Measurements from ENCODE around the gene DHRS2.
"Not testable (repeated sequence)": the region's sequence is repeated elsewhere in the genome, so short reads cannot be mapped to it uniquely, and the experiment has no call there.

Gene DHRS2

DNA sequence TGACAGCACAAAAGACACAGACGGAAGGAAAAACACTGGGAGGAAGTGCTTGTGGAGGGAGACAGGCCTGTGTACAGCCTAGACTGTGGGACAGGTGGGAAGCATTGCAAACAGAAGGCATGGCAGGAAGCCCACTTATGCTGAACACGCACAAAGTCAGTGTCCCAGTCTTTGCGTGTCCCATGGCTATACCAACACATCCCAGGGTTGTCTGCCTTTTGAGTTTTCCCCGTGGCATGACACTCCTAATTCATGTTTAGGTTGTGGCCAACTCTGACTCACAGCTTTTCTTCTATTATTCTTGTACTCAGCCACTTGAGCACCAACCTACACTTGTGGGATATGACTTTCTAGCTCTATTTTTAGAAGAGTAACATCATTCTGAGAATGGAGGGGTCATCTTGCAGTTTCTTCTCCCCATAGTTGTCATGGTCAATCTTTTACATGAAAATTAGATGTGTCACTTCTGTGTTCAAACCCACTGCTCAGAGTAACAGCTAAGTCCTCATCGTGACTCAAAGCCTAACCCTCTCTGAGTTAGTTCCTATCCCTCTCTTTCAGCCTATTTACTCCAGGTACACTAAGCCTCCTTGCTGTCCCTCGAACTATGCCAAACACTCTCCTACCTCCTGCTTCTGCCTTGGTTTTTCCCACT is 30.1 kb upstream of the DHRS2 start:
- DNase-seq (ENCODE audit: low read depth) = no peak

DNA sequence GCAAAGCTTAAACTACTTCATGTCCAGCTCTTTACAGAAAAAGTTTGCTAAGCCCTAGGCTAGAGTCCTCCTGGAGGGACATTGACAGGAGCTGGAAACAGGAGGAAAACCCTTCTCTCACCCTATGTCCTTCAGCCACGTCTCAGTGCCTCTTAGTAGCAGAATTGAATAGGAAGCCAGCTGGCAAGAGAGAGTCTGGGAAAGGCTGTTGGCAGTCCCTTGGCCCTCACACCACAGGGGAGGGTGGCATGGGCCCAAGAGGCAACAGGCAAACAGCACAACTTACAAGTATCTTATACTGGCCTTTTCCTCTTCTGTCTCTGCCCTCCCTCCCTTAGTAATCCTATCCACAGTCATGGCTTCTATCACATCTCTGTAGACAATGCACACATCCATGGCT is 27.7 kb upstream of the DHRS2 start:
- TF ChIP-seq, protein P1, sequence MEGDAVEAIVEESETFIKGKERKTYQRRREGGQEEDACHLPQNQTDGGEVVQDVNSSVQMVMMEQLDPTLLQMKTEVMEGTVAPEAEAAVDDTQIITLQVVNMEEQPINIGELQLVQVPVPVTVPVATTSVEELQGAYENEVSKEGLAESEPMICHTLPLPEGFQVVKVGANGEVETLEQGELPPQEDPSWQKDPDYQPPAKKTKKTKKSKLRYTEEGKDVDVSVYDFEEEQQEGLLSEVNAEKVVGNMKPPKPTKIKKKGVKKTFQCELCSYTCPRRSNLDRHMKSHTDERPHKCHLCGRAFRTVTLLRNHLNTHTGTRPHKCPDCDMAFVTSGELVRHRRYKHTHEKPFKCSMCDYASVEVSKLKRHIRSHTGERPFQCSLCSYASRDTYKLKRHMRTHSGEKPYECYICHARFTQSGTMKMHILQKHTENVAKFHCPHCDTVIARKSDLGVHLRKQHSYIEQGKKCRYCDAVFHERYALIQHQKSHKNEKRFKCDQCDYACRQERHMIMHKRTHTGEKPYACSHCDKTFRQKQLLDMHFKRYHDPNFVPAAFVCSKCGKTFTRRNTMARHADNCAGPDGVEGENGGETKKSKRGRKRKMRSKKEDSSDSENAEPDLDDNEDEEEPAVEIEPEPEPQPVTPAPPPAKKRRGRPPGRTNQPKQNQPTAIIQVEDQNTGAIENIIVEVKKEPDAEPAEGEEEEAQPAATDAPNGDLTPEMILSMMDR (conservative IDR thresholded peaks at IDR 0.05; ENCODE audit: low read depth, low read length) = no peak
- H3K4me3 ChIP-seq (ENCODE audit: low read length) = no peak overlapping the region
- DNase-seq (ENCODE audit: low read depth) = no peak

More for the DNA sequence above, 30.1 kb upstream of the DHRS2 start:
- H3K4me3 ChIP-seq (ENCODE audit: low read length) = no peak overlapping the region
- TF ChIP-seq, protein P1 (conservative IDR thresholded peaks at IDR 0.05; ENCODE audit: low read depth, low read length) = no peak

DNA sequence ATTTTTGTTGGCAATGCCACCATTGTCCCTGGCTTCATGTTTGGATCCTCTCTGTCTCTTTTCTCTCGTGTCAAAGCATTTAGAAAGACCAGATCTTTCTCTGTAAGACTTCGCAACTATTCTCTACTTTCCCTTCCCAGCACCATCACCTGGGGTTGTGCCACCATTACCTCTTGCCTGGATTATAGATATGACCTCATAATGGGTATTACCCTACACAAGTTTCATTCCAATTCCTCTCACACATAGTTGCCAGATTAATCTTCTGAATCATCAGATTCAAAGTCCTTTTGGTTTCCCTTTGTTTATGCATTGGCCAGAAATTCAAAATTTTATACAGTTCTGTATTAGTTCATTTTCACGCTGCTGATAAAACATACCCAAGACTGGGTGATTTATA is 27.2 kb upstream of the DHRS2 start:
- no peak for DNase-seq (ENCODE audit: low read depth)
- TF ChIP-seq, protein P1 (conservative IDR thresholded peaks at IDR 0.05; ENCODE audit: low read depth, low read length) = no peak

DNA sequence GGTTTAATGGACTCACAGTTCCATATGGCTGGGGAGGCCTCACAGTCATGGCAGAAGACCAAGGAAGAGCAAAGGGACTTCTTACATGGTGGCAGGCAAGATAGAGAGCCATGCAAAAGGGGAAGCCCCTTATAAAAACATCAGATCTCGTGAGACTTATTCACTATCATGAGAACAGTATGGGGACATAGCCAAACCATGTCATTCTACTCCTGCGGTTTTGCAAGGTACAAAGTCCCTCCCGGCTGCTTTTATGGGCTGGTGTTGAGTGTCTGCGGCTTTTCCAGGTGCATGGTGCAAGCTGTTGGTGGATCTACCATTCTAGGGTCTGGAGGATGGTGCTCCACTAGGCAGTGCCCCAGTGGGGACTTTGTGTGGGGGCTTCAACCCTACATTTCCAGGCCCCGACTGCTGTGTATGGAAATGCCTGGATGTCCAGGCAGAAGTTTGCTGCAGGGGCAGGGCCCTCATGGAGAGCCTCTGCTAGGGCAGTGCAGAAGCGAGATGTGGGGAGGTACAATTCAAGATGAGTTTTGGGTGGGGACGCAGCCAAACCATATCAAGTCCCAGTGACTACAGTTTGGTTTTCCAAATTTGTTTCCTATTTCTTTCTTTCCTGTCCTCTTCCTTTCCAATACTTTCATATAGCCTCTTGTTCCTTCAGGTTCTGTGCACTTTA is 26.6 kb upstream of the DHRS2 start:
- not testable (repeated sequence) for H3K4me3 ChIP-seq (ENCODE audit: low read length); DNase-seq (ENCODE audit: low read depth)

More for the DNA sequence above, 27.2 kb upstream of the DHRS2 start:
- no peak overlapping the region for H3K4me3 ChIP-seq (ENCODE audit: low read length)

DNA sequence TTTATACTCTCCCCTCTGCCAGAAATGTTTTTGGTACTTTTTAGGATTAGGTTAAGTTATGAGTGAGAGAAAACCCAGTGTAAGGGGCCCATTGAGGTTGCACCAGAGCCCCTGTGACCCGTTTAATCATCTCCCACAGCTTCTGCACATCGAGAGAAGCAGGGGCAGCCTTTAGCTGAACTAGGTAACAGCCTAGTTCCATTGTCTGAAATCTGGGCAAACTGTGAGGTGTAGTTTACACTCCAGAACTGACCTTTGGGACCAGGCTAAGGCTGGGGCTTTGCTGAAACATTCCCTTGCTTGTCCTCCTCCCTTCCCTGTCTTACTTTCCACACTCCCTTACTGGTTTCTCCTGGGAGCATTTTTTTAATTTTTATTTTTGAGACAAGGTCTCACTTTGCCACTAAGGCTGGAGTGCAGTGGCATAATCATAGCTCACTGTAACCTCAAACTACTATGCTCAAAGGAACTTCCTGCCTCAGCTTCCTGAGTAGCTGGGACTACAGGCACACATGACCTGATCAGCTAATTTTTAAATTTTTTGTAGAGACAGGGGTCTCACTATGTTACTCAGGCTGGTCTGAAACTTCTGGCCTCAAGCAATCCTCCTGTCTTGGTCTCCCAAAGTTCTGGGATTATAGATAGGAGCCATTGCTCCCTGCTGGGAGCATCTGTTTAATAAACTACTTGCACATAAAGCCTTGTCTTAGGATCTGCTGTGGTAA is 25.9 kb upstream of the DHRS2 start:
- TF ChIP-seq, protein P1 (conservative IDR thresholded peaks at IDR 0.05; ENCODE audit: low read depth, low read length) = no peak
- no peak for DNase-seq (ENCODE audit: low read depth)
- H3K4me3 ChIP-seq (ENCODE audit: low read length) = no peak overlapping the region

DNA sequence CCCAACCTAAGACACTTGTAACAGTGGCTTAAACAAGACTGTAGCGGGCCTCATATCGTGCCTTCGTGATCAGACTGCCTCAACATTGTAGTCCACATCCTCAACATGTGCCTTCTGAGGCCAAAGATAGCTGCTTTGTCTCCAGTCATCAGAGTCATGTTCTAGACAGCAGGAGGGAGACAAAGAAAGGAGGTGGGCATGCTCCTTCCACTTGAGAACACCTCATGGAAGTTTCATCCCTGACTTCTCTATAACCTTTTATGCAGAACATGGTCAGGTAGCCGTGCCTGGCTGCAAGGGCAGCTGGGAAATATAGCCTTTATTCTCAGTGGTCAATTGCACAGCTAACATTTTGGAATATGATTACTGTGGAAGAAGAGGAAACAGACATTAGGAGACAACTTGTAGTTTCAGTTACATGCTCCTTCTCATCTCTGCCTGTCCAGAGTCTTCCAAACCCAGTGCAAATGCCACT is 25.3 kb upstream of the DHRS2 start:
- no peak for DNase-seq (ENCODE audit: low read depth)
- TF ChIP-seq, protein P1 (conservative IDR thresholded peaks at IDR 0.05; ENCODE audit: low read depth, low read length) = no peak
- no peak overlapping the region for H3K4me3 ChIP-seq (ENCODE audit: low read length)

DNA sequence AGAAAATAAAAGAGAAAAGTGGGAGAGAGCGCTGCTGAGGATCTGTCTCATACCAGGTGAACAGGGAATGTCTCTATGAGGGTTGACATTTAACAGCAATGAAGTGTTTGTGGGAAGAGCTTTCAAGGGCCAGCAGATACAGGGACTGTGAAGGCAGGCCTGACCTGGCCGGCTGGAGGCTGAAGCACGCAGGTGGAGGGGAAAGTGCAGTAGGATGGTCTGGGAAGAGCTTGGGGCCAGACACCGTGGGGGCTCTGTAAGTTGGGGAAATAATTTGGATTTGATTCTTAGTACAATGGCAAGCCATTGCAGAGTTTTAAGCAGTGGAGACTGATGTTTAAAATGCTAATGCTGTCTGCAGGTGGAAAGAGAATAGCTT is 23.8 kb upstream of the DHRS2 start:
- TF ChIP-seq, protein P1 (conservative IDR thresholded peaks at IDR 0.05; ENCODE audit: low read depth, low read length) = no peak
- no peak overlapping the region for H3K4me3 ChIP-seq (ENCODE audit: low read length)
- DNase-seq (ENCODE audit: low read depth) = no peak

All from retinal pigment epithelial cell (primary cell).